ENCODE measurements around the gene KRT77.
"Not testable (repeated sequence)": the region's sequence is repeated elsewhere in the genome, so short reads cannot be mapped to it uniquely, and the experiment has no call there.

The KRT77 gene

DNA sequence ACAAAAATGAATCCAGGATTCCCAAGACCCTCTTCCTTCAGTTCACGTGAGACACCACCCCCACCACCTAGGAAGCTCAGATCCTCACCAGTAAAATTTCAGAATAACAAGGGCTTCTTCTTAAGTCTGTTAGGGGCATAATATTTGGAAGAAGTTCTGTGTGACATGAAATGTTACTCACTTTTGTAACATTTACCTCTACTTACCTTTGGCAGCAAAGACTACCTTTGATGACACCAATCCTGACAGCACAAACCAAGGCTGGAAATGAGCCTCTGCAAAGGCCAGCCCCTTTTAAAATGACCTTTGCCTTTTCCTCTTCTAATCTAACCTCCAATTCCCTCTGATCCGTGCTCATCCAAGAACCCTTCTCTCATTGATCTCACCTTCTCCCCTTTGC is 19.4 kb upstream of the KRT77 start:
- no peak for DNase-seq (ENCODE audit: low spot score)

- no peak for DNase-seq (ENCODE audit: low spot score)
These were observed 18.6 kb upstream of the KRT77 start for GRCh38 chr12:52721838-52722470.

GRCh38 chr12:52720365-52720886 is 17.1 kb upstream of the KRT77 start:
- no peak for DNase-seq (ENCODE audit: low spot score)

DNA sequence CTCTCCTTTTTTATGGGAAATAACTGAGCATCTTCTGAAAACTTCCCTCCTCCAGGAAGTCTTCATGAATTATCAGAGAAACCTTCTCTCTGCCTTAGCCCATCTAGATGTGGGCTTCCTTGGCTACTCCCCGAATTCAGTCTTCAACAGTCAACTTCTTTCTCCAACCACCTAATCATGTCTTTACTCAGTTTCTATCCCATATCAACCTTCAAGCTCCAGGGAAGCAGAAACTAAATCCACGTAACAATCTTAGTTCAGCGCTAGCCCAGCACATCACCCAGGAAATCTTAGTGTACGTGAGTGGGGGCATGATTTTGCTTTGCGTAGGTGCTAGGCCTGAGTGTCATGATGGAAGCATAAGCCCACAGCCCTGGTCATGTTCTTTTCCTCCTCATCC is 12.7 kb upstream of the KRT77 start:
- no peak for DNase-seq (ENCODE audit: low spot score)

- DNase-seq (ENCODE audit: low spot score), result no peak
These were observed 12.1 kb upstream of the KRT77 start for GRCh38 chr12:52715416-52715815.

DNA sequence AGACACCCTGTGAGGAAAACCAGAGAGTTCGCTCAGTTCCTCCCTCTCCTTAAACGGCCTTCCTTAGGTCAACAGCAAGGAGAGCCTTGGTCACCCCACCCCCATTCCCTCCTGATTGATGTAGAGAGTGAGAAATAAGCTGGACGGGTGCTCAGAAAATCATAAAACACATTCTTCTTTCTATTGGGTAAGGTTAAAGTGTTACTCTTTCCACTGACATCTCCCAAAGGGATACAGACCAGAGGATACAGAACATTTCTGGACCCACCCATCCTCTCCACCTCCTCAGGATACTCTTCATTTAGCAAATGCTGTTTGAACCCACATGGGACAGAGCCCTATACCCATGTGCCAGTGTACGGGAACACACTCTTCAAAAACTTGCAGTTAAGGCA is 11.6 kb upstream of the KRT77 start:
- DNase-seq (ENCODE audit: low spot score), result no peak

GRCh38 chr12:52713960-52714886 is 10.9 kb upstream of the KRT77 start:
- no peak for DNase-seq (ENCODE audit: low spot score)

DNA sequence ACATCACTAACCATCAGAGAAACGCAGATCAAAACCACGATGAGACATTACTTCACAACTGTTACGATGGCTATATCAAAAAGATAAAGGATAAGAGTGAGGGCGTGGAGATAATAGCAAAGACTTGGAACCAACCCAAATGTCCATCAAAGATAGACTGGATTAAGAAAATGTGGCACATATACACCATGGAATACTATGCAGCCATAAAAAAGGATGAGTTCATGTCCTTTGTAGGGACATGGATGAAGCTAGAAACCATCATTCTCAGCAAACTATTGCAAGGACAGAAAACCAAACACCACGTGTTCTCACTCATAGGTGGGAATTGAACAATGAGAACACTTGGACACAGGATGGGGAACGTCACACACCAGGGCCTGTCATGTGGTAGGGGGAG is 8.8 kb upstream of the KRT77 start:
- DNase-seq (ENCODE audit: low spot score), result not testable (repeated sequence)

DNA sequence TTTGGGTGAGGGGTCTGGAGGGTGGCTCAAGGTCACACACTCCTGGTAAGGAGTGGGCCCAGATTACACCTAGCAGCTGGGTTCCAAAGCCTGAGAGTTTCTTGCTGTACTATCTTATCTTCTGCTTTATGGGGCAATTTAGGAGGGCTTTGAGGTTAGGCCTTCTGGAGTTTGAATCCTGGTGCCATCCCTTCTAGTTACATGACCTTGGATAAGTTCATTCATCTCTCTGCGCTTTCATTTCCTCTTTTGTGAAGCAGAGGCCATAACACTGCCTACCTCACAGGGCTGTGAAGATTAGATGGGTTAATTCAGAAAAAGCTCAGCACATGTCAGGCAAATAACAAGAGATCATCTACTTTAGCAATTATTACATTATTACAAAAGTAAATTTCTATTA is 7.4 kb upstream of the KRT77 start:
- no peak for DNase-seq (ENCODE audit: low spot score)

DNA sequence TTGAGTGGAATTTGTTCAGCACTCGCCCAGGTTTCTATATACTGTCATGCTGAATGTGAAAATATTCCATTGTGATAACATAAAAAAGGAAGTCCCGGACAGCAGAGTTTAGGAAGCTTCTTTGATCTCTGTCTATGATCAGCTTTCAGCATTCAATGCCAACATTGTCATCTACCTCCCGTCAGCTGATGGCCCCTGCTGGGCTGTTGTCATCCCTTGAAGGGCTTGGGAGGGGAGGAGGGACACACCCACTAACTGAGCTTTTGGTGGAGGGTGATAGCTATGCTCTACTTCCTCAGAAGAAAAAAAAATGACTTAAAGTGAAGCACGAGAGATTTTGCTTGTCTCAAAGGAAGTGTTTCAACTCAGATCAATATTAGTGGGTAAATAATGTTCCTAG is 4.7 kb upstream of the KRT77 start:
- no peak for DNase-seq (ENCODE audit: low spot score)

DNA sequence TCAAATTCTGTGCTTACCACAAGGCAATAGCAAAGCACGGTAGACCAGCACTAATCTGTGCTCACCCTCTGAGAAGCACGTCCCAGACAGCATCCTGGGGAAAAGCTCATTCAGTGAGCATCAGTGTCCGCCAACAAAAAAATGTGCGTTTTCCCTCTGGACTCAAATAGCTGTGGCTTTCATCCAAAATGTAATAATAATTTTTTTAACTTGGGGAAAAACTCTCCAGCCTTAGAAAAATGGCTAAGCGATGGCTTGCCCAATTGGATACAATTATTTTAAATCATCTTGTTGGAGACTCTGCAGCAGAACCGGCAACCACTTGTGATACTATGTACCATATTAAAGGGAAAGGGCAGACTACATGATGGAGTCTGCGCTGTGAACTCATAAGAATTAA is 1.1 kb upstream of the KRT77 start:
- DNase-seq (ENCODE audit: low spot score), result no peak

DNA sequence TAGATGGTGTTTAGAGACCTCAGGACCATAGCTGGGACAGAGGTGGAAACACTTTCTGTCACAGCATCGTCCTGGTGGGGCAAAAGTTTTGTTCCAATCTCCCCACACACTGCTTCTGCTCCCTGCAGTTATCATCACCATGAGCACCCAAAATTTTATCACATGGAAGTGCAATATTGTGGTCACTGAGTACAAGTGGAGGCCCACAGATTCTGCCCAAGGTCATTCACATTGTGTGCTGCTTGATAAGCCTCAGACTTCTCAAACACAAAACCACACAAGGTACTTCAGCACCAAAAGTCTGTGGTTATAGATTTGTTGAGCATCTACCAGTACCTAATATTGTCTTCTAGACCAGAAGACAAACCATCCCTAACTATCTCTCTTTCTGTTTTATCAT is 554 bp upstream of the KRT77 start:
- DNase-seq (ENCODE audit: low spot score), result no peak

- DNase-seq (ENCODE audit: low spot score), result no peak
These were observed 986 bp downstream of the KRT77 start for GRCh38 chr12:52702338-52702737.

DNA sequence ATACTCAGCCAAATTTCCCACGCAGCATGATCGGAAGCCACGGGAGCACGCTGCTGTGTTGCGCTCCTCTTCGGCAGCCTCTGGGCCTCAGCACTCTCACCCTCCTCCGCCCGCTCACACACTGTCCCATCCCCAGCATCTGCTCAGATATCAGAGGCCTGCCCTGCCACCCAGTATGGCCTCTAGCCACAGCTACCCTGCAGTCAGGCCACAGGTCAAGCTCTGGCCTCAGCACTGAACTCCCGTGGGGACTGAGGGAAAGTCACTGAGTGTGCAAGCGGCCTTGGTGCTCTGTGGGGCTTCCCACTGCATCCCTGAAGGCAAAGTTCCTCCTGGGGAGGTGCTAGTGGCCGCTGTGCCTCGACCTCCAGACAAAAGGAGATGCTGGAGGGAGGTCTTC is 2.0 kb downstream of the KRT77 start:
- no peak for DNase-seq (ENCODE audit: low spot score)

DNA sequence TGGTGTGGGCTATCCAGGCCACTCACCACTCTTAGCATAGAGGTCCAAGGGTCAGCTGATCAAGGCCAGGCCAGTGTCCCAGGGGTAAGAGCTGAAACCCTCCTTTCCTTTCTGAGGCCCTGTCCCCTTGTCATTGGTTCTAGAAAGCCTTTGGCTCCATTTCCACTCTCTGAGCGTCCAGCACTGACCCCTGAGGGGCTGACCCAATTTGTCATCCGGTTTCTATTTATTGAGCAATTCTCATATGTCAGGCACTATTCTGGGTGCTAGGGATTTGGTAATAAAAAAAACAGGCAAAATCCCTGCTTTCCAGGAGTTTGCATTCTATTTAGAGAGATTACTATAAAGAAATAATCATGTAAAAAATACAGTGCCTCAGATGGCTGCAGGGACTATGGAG is 3.4 kb downstream of the KRT77 start:
- DNase-seq (ENCODE audit: low spot score), result no peak

DNA sequence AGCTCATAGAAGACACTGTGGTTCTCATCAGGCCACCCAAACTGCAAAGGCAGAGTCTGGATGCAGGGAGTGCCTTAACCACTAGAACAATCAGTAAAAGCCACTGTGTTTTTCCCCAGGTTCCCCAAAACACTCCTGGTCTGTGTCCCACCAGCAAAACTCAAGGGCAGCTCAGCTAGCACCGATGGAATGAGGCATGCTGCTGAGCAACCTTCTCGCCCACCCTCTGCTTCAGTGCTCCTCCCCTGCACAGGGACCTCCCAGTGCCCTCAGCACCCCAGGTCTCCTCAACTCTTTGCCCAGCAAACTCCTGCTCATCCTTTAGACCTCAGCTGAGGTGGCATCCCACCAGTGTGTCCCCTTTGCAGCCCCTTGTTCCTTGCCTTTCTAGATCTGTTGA is 4.0 kb downstream of the KRT77 start:
- no peak for DNase-seq (ENCODE audit: low spot score)

GRCh38 chr12:52698651-52699340 is 4.5 kb downstream of the KRT77 start:
- DNase-seq (ENCODE audit: low spot score), result no peak

DNA sequence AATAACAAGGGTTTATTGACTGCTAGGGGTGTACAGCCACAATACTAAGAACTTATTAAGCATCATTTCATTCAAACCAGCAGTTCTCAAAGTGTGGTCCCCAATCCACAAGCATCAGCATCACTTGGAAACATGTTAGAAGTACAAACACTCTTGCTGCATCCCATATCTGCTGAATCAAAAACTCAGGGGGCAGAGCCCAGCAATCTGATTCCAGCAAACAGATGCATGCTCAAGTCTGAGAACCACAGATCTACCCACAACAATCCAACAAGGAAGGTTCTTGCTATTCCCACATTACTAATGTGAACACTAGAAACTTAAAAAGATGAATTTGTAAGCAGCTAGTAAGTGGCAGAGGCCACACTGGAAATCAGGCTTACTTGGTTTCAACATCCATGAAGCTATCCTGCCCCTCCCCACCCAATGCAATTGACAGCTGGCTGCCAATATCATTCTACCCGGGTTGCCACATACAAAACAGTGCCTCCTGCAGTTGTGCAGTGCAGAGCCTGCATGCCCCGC is 6.2 kb downstream of the KRT77 start:
- no peak for DNase-seq (ENCODE audit: low spot score)

GRCh38 chr12:52696588-52696987 is 6.7 kb downstream of the KRT77 start:
- DNase-seq (ENCODE audit: low spot score), result no peak

DNA sequence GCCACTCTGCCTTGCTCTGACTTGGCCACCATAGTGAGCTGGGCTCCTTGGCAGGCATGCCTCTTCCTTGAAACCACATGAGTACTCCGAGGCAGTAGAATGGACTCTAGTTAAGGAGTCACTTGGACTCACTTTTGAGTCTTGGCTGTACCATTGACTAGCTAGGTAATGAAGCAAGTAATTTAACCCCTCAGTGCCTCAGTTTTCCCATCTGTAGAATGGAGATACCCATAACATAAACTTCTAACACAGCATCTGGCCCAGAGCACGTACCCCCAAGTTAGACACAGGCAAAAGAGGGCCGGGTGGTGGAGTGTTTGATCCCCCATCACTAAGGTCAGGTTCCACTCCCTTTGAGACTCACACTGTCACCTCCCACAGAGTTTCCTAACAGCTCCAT is 8.3 kb downstream of the KRT77 start:
- no peak for DNase-seq (ENCODE audit: low spot score)

DNA sequence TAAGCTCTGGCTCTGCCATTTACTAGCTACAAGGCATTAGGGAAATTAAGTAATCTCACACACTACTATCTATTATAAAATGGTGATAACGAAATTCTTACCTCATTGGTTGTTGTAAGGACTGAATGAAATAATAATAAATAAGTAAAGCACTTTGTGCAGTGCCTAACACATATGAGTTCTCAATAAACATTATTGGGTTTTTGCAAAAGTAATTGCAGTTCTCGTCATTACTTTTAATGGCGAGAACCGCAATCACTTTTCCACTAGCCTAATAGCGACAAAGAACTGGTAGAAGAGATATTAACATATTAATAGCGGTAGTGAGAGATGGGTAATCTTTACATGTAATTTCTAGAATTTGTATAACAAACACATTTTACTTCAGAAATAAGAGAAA is 9.2 kb downstream of the KRT77 start:
- DNase-seq (ENCODE audit: low spot score), result no peak

DNA sequence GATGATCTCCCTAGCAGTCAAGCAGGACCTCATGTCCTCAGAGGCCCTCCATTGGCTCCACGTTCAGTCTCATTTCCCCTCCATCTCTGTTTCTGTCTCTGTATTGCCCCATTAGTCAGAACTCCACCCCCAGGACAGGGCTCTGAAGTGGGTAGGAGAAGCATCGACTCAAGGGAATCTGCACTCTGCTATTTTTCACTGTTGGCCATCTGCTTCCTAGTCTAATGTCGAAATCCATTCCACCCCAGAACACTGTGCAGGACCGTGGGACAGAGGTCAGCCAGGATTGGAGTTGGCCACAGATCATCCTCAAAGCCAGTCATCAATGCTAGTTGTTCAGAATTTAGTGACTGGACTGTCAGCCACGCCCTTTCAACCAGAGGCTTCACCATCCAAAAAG is 10.1 kb downstream of the KRT77 start:
- DNase-seq (ENCODE audit: low spot score), result no peak

GRCh38 chr12:52692254-52692653 is 11.1 kb downstream of the KRT77 start:
- no peak for DNase-seq (ENCODE audit: low spot score)

All from hepatic stellate cell (primary cell).